HG03159 (cell line): ENCODE measurements around the gene CHD6.

Experiments
- ATAC-seq: cut with Tn5 transposase; IDR thresholded peaks from one replicate; pipeline ENCODE4 v1.9.1; 2021; ENCODE audit warnings: mild to moderate bottlenecking, moderate library complexity; ENCODE audit not compliant: unreplicated experiment

The CHD6 gene

GRCh38 chr20:41508335-41508734 is 109.8 kb downstream of the CHD6 start:
- ATAC-seq = no peak

- no peak for ATAC-seq
Observed at GRCh38 chr20:41507851-41508250, 110.3 kb downstream of the CHD6 start.

- no peak for ATAC-seq
Observed at GRCh38 chr20:41507436-41507835, 110.7 kb downstream of the CHD6 start.

GRCh38 chr20:41506192-41506915 is 111.8 kb downstream of the CHD6 start:
- no peak for ATAC-seq

GRCh38 chr20:41505184-41505583 is 113.0 kb downstream of the CHD6 start:
- no peak for ATAC-seq

- no peak for ATAC-seq
Observed at GRCh38 chr20:41501376-41501775, 116.8 kb downstream of the CHD6 start.

- ATAC-seq = no peak
Observed at GRCh38 chr20:41499961-41500725, 118.0 kb downstream of the CHD6 start.

GRCh38 chr20:41499064-41499463 is 119.1 kb downstream of the CHD6 start:
- no peak for ATAC-seq

GRCh38 chr20:41497186-41497895 is 120.8 kb downstream of the CHD6 start:
- ATAC-seq = no peak

- no peak for ATAC-seq
Observed at GRCh38 chr20:41494451-41494850, 123.7 kb downstream of the CHD6 start.

GRCh38 chr20:41483553-41483930 is 134.6 kb downstream of the CHD6 start:
- ATAC-seq = no peak

GRCh38 chr20:41482647-41483552 is 135.3 kb downstream of the CHD6 start:
- no peak for ATAC-seq

- no peak for ATAC-seq
Observed at GRCh38 chr20:41480054-41480770, 138.0 kb downstream of the CHD6 start.

GRCh38 chr20:41479113-41479512 is 139.1 kb downstream of the CHD6 start:
- no peak for ATAC-seq

- ATAC-seq = no peak
Observed at GRCh38 chr20:41478026-41478425, 140.2 kb downstream of the CHD6 start.

GRCh38 chr20:41476446-41476845 is 141.7 kb downstream of the CHD6 start:
- ATAC-seq = no peak

- ATAC-seq = no peak
Observed at GRCh38 chr20:41476013-41476441, 142.2 kb downstream of the CHD6 start.

- ATAC-seq = no peak
Observed at GRCh38 chr20:41475503-41475902, 142.7 kb downstream of the CHD6 start.

GRCh38 chr20:41470362-41471095 is 147.6 kb downstream of the CHD6 start:
- no peak for ATAC-seq
